ENCODE data around the gene FOCAD. TPM values are rescaled to one million over a fixed set of nuclear protein-coding genes. Genes with fewer than 3 reads are reported as not detected.
A peak's percentile ranks its signal among the peaks of the same experiment; 100 is the strongest.

FOCAD gene
- total RNA-seq, 1 experiment from 2014 or later: 34.9 TPM

GRCh38 chr9:20863945-20864344 is 179.9 kb downstream of the FOCAD start:
- Histone ChIP-seq H3K9me2 (replicated peaks; ENCODE audit: insufficient read depth, low read length) (no peaks in the 10 kb centered on the region), H3K4me3 (ENCODE audit: low read length) (no peak overlapping the region), H3K79me2 (ENCODE audit: low read length) (no peaks in the 10 kb centered on the region), H3K9me3 (ENCODE audit: low read length) (no peaks in the 10 kb centered on the region), H3K27me3 (ENCODE audit: low read length) (no peaks in the 10 kb centered on the region), H3K4me1 (ENCODE audit: low read length) (no peaks in the 10 kb centered on the region), H3K4me2 (ENCODE audit: low read depth, low read length, poor library complexity, severe bottlenecking) (no peak overlapping the region), H3K9ac (ENCODE audit: low read length) (no peak overlapping the region), H2AFZ (ENCODE audit: low read length) (no peak overlapping the region), H3K36me3 (ENCODE audit: insufficient read depth, low read length) (no peaks in the 10 kb centered on the region), H3K27ac (ENCODE audit: low read length) (no peak overlapping the region), H4K20me1 (ENCODE audit: insufficient read depth, low read depth, low read length) (no peaks in the 10 kb centered on the region)
- DNase-seq: no peak

GRCh38 chr9:20865347-20865746 is 181.3 kb downstream of the FOCAD start:
- H3K4me3 ChIP-seq (ENCODE audit: low read length): no peak overlapping the region
- H3K4me1 ChIP-seq (ENCODE audit: low read length): no peaks in the 10 kb centered on the region
- H4K20me1 ChIP-seq (ENCODE audit: insufficient read depth, low read depth, low read length): no peaks in the 10 kb centered on the region
- no peaks in the 10 kb centered on the region for H3K36me3 ChIP-seq (ENCODE audit: insufficient read depth, low read length)
- no peak overlapping the region for H3K9ac ChIP-seq (ENCODE audit: low read length)
- no peak overlapping the region for H2AFZ ChIP-seq (ENCODE audit: low read length)
- no peaks in the 10 kb centered on the region for H3K79me2 ChIP-seq (ENCODE audit: low read length)
- H3K4me2 ChIP-seq (ENCODE audit: low read depth, low read length, poor library complexity, severe bottlenecking): no peak overlapping the region
- DNase-seq: no peak
- H3K9me2 ChIP-seq (replicated peaks; ENCODE audit: insufficient read depth, low read length): no peaks in the 10 kb centered on the region
- no peaks in the 10 kb centered on the region for H3K27me3 ChIP-seq (ENCODE audit: low read length)
- no peaks in the 10 kb centered on the region for H3K9me3 ChIP-seq (ENCODE audit: low read length)
- H3K27ac ChIP-seq (ENCODE audit: low read length): no peak overlapping the region

GRCh38 chr9:20870115-20870514 is 186.1 kb downstream of the FOCAD start:
- Histone ChIP-seq H3K4me2 (ENCODE audit: low read depth, low read length, poor library complexity, severe bottlenecking) (no peak overlapping the region), H3K36me3 (ENCODE audit: insufficient read depth, low read length) (no peaks in the 10 kb centered on the region), H3K79me2 (ENCODE audit: low read length) (no peaks in the 10 kb centered on the region), H2AFZ (ENCODE audit: low read length) (no peak overlapping the region), H3K4me3 (ENCODE audit: low read length) (no peak overlapping the region), H3K9me2 (replicated peaks; ENCODE audit: insufficient read depth, low read length) (no peaks in the 10 kb centered on the region), H3K9ac (ENCODE audit: low read length) (no peak overlapping the region), H3K9me3 (ENCODE audit: low read length) (no peaks in the 10 kb centered on the region), H3K27ac (ENCODE audit: low read length) (no peak overlapping the region), H3K27me3 (ENCODE audit: low read length) (no peaks in the 10 kb centered on the region), H3K4me1 (ENCODE audit: low read length) (no peaks in the 10 kb centered on the region), H4K20me1 (ENCODE audit: insufficient read depth, low read depth, low read length) (no peaks in the 10 kb centered on the region)
- no peak for DNase-seq

- no peak overlapping the region for H2AFZ ChIP-seq (ENCODE audit: low read length)
- no peak overlapping the region for H3K4me3 ChIP-seq (ENCODE audit: low read length)
- no peaks in the 10 kb centered on the region for H3K36me3 ChIP-seq (ENCODE audit: insufficient read depth, low read length)
- no peaks in the 10 kb centered on the region for H3K9me3 ChIP-seq (ENCODE audit: low read length)
- no peak overlapping the region for H3K27ac ChIP-seq (ENCODE audit: low read length)
- no peaks in the 10 kb centered on the region for H3K4me1 ChIP-seq (ENCODE audit: low read length)
- H3K9me2 ChIP-seq (replicated peaks; ENCODE audit: insufficient read depth, low read length): no peaks in the 10 kb centered on the region
- H4K20me1 ChIP-seq (ENCODE audit: insufficient read depth, low read depth, low read length): no peaks in the 10 kb centered on the region
- DNase-seq: no peak
- H3K4me2 ChIP-seq (ENCODE audit: low read depth, low read length, poor library complexity, severe bottlenecking): no peak overlapping the region
- no peaks in the 10 kb centered on the region for H3K79me2 ChIP-seq (ENCODE audit: low read length)
- no peaks in the 10 kb centered on the region for H3K27me3 ChIP-seq (ENCODE audit: low read length)
- no peak overlapping the region for H3K9ac ChIP-seq (ENCODE audit: low read length)
These were observed 188.4 kb downstream of the FOCAD start for GRCh38 chr9:20872340-20872977.

GRCh38 chr9:20873240-20873865 is 189.3 kb downstream of the FOCAD start:
- H3K27ac ChIP-seq (ENCODE audit: low read length): no peak overlapping the region
- no peak overlapping the region for H3K9ac ChIP-seq (ENCODE audit: low read length)
- no peaks in the 10 kb centered on the region for H4K20me1 ChIP-seq (ENCODE audit: insufficient read depth, low read depth, low read length)
- H3K9me2 ChIP-seq (replicated peaks; ENCODE audit: insufficient read depth, low read length): no peaks in the 10 kb centered on the region
- no peaks in the 10 kb centered on the region for H3K4me1 ChIP-seq (ENCODE audit: low read length)
- no peaks in the 10 kb centered on the region for H3K9me3 ChIP-seq (ENCODE audit: low read length)
- no peak overlapping the region for H3K4me2 ChIP-seq (ENCODE audit: low read depth, low read length, poor library complexity, severe bottlenecking)
- H3K79me2 ChIP-seq (ENCODE audit: low read length): no peaks in the 10 kb centered on the region
- DNase-seq: no peak
- H3K4me3 ChIP-seq (ENCODE audit: low read length): no peak overlapping the region
- H2AFZ ChIP-seq (ENCODE audit: low read length): no peak overlapping the region
- no peaks in the 10 kb centered on the region for H3K36me3 ChIP-seq (ENCODE audit: insufficient read depth, low read length)
- H3K27me3 ChIP-seq (ENCODE audit: low read length): no peaks in the 10 kb centered on the region

GRCh38 chr9:20880271-20880670 is 196.2 kb downstream of the FOCAD start:
- H3K27ac ChIP-seq (ENCODE audit: low read length): no peak overlapping the region
- no peak overlapping the region for H3K9ac ChIP-seq (ENCODE audit: low read length)
- no peaks in the 10 kb centered on the region for H4K20me1 ChIP-seq (ENCODE audit: insufficient read depth, low read depth, low read length)
- no peak overlapping the region for H3K4me3 ChIP-seq (ENCODE audit: low read length)
- no peaks in the 10 kb centered on the region for H3K4me1 ChIP-seq (ENCODE audit: low read length)
- no peak overlapping the region for H3K4me2 ChIP-seq (ENCODE audit: low read depth, low read length, poor library complexity, severe bottlenecking)
- no peaks in the 10 kb centered on the region for H3K9me2 ChIP-seq (replicated peaks; ENCODE audit: insufficient read depth, low read length)
- H3K79me2 ChIP-seq (ENCODE audit: low read length): no peaks in the 10 kb centered on the region
- no peak overlapping the region for H2AFZ ChIP-seq (ENCODE audit: low read length)
- H3K27me3 ChIP-seq (ENCODE audit: low read length): no peaks in the 10 kb centered on the region
- DNase-seq: no peak
- H3K9me3 ChIP-seq (ENCODE audit: low read length): no peaks in the 10 kb centered on the region
- H3K36me3 ChIP-seq (ENCODE audit: insufficient read depth, low read length): no peaks in the 10 kb centered on the region

- Histone ChIP-seq H3K9me3 (ENCODE audit: low read length) (no peaks in the 10 kb centered on the region), H3K27ac (ENCODE audit: low read length) (no peak overlapping the region), H4K20me1 (ENCODE audit: insufficient read depth, low read depth, low read length) (no peaks in the 10 kb centered on the region), H3K4me1 (ENCODE audit: low read length) (no peaks in the 10 kb centered on the region), H3K4me2 (ENCODE audit: low read depth, low read length, poor library complexity, severe bottlenecking) (no peak overlapping the region), H3K9ac (ENCODE audit: low read length) (no peak overlapping the region), H3K4me3 (ENCODE audit: low read length) (no peak overlapping the region), H3K27me3 (ENCODE audit: low read length) (no peaks in the 10 kb centered on the region), H3K36me3 (ENCODE audit: insufficient read depth, low read length) (no peaks in the 10 kb centered on the region), H3K9me2 (replicated peaks; ENCODE audit: insufficient read depth, low read length) (no peaks in the 10 kb centered on the region), H3K79me2 (ENCODE audit: low read length) (no peaks in the 10 kb centered on the region), H2AFZ (ENCODE audit: low read length) (no peak overlapping the region)
- DNase-seq: no peak
These were observed 196.6 kb downstream of the FOCAD start for GRCh38 chr9:20880675-20881074.

GRCh38 chr9:20884985-20885593 is 201.0 kb downstream of the FOCAD start:
- no peaks in the 10 kb centered on the region for H3K27me3 ChIP-seq (ENCODE audit: low read length)
- no peaks in the 10 kb centered on the region for H3K36me3 ChIP-seq (ENCODE audit: insufficient read depth, low read length)
- H3K4me1 ChIP-seq (ENCODE audit: low read length): no peaks in the 10 kb centered on the region
- no peak overlapping the region for H2AFZ ChIP-seq (ENCODE audit: low read length)
- no peak overlapping the region for H3K4me3 ChIP-seq (ENCODE audit: low read length)
- no peaks in the 10 kb centered on the region for H3K79me2 ChIP-seq (ENCODE audit: low read length)
- H3K4me2 ChIP-seq (ENCODE audit: low read depth, low read length, poor library complexity, severe bottlenecking): no peak overlapping the region
- DNase-seq: peak; percentile 83
- no peaks in the 10 kb centered on the region for H3K9me3 ChIP-seq (ENCODE audit: low read length)
- no peak overlapping the region for H3K27ac ChIP-seq (ENCODE audit: low read length)
- H3K9me2 ChIP-seq (replicated peaks; ENCODE audit: insufficient read depth, low read length): no peaks in the 10 kb centered on the region
- H3K9ac ChIP-seq (ENCODE audit: low read length): no peak overlapping the region
- H4K20me1 ChIP-seq (ENCODE audit: insufficient read depth, low read depth, low read length): no peaks in the 10 kb centered on the region
